Cardiac fibroblast (primary cell): ENCODE data around the gene SLC38A9.

ENCODE experiments used
- DNase-seq, 2 donors: peaks; one replicate each; pipeline versions ENCODE4 v3.0.0 to v3.0.0-alpha.2; 2010; ENCODE audit warnings: low read depth in 2 of 2
- H3K4me3 ChIP-seq, 2 donors: replicated peaks in 1 of 2; 1 replicate in 1 of 2; 2 replicates in 1 of 2; pipeline ENCODE4 v1.5.1; 2011; ENCODE audit warnings: low read depth in 2 of 2, low read length in 2 of 2, mild to moderate bottlenecking in 2 of 2, moderate library complexity in 1 of 2
- TF ChIP-seq, protein P1 (sequence below): IDR thresholded peaks from one replicate; pipeline ENCODE4 v1.5.1; 2011; ENCODE audit warnings: low read depth, mild to moderate bottlenecking, low read length, inconsistent platforms

Gene SLC38A9

DNA sequence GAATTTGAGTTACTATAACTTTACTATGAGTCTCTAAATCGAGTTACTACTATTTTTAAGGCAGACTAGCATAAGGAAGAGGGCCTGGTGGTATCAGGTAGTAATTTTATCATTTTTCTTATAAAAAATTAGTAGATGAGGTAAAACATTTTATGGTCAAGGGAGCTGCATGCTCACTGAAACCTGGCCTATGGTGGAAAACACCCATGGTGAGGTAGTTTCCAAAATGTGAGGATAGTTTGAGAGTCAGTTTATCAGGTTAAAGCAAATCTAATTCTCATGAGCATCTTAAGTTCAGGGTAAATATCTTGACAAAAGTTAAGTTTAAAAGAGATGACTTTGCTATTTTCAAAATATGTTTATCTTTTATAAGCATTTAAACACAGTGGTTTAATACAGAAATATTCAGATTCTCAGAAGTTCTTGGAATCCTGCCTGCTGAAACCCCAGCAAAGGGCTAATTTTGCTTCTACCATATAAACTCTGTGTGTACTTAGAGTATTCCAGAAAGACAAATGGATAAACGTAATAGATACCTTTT, 35.7 kb upstream of the SLC38A9 start:
- TF ChIP-seq, protein P1, sequence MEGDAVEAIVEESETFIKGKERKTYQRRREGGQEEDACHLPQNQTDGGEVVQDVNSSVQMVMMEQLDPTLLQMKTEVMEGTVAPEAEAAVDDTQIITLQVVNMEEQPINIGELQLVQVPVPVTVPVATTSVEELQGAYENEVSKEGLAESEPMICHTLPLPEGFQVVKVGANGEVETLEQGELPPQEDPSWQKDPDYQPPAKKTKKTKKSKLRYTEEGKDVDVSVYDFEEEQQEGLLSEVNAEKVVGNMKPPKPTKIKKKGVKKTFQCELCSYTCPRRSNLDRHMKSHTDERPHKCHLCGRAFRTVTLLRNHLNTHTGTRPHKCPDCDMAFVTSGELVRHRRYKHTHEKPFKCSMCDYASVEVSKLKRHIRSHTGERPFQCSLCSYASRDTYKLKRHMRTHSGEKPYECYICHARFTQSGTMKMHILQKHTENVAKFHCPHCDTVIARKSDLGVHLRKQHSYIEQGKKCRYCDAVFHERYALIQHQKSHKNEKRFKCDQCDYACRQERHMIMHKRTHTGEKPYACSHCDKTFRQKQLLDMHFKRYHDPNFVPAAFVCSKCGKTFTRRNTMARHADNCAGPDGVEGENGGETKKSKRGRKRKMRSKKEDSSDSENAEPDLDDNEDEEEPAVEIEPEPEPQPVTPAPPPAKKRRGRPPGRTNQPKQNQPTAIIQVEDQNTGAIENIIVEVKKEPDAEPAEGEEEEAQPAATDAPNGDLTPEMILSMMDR, result no peak
- no peak for DNase-seq
- H3K4me3 ChIP-seq, result no peak overlapping the region

DNA sequence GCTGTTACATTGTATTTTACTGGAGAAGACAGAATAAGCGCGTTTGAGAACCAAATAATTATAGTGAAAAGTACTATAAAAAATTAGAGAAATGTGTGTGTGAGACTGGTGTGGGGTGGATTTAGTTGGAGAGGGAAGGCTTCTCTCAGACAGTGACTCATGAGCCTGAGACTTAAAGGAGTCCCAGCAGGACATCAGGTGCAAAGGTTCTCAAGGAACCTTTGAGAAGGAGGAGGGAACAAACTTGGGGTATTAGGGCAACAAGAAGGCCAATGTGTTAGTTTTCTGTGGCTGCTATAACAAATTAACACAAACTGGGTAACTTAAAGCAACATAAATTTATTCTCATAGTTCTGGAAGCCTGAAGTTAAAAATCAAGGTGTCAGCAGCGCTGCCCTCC, 30.7 kb upstream of the SLC38A9 start:
- no peak for DNase-seq
- TF ChIP-seq, protein P1, result no peak
- no peak overlapping the region for H3K4me3 ChIP-seq

DNA sequence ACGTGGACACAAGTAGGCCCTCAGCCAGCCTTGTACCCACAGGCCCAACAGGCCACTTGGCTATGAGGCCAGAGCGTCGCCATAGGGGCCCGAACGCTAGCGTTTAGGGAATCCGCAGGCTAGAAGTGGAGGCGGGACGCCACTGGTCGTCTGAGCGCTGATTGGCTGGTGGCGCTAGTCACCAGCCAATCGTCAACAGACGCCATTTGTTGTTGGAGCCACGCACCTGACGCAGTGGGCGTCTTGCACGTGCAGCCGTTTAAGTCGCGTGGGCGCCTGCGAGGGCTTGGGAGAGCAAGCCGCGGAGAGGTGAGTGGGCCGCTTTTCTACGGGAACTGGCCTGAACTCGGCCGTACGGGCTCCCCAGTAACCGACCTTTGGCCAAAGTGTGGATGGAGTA, 25.7 kb upstream of the SLC38A9 start, which contains the start of gene DDX4:
TSS of gene DDX4 (plus strand) at position 269 of the 400 bp plus-strand sequence. CDS start 903 bp downstream, outside the sequence.
- H3K4me3 ChIP-seq, result no peak within 1 kb of the TSS
- DNase-seq, result no peak
- TF ChIP-seq, protein P1, result no peak

DNA sequence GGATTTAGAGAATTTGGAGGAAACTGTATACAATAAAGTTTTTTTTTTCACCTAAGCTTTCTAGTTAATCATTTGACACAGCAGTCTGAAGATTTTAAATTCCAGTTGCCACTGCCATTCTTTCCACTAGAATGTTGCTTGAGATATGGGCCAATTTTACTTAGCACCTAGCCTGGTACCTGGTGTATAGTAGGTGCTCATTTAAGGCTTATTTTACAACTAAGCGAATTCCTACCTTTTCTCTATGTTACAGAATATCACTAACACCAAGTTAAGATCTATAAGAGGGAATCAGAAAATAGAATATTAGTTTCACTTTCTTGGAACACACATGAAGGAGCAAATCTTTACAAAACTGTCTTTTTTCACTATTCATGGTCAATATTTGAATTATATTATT, 22.5 kb upstream of the SLC38A9 start:
- TF ChIP-seq, protein P1, result no peak
- H3K4me3 ChIP-seq, result no peak overlapping the region
- no peak for DNase-seq

DNA sequence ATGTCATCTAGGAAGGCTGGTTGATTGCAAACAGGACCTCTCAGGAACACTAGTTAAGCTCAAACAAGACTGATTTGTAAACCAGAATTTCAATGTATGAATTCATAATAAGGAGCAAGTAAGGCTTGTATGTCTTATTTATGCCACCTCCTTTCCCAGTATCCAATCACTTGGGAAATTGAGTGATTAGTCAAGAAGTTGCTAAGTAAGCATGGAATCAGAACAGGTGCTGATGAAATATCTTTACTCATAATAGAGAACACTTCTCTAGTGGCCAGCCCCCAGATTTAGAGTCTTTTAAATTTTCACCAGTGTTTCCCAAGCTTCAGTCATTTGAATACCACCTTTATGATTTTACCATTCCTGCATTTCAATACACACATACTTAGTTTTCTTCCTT, 20.5 kb upstream of the SLC38A9 start:
- no peak for DNase-seq
- no peak overlapping the region for H3K4me3 ChIP-seq
- TF ChIP-seq, protein P1, result no peak

DNA sequence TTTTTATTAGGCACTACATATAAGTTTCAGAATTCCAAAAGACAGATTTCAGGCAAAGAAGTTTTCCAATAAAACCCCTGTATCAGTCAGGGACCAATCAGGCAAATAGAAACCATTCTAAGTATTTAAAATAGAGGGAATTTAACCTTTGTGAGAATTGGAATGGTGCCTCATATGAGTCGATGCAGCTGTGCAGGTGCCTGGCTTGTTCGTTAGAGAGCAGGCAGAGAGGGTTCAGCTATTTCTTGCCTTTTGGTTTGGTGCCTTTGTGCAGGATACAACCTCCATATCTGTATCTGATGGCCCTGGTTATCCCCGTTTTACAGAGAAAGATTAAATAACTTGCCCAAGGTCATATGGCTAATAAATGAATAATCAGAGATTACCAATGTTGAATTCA, 19.7 kb upstream of the SLC38A9 start:
- TF ChIP-seq, protein P1, result no peak
- DNase-seq, result no peak
- no peak overlapping the region for H3K4me3 ChIP-seq

DNA sequence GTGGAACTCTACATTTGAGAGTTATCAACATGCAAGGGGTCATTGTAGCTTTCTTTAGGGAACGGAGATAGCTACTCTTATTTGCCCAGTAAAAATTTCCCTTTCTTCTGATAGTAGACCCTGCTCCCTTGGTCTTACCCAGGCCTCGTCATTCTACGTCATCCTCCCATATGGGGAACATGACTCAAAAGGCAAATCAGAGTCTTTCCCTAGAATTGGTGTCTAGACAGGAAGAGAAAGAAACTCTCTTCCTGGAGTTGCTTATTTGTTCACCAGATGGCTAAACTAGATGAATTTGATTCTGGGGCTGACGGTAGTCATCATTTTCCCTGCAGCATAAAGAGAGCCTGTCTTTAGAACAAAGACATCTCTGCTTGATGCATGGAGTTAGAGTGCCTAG, 12.2 kb upstream of the SLC38A9 start:
- peak in 1 of 2 donors; percentile 50 for DNase-seq
- TF ChIP-seq, protein P1, result no peak
- H3K4me3 ChIP-seq, result no peak overlapping the region
